GM19438 (cell line): ENCODE results near the gene DOK4.
A peak's percentile ranks its signal among the peaks of the same experiment; 100 is the strongest.

Source experiments
- ATAC-seq: cut with Tn5 transposase; IDR thresholded peaks from one replicate; pipeline ENCODE4 v1.9.1; 2021; ENCODE audit warnings: low read depth; ENCODE audit not compliant: unreplicated experiment

DOK4 gene

GRCh38 chr16:57485916-57486857, at the start of gene DOK4:
Gene DOK4 (minus strand): TSS chr16:57486493. CDS start chr16:57479507, 6,986 bp downstream.
- peak; percentile 92 for ATAC-seq

- ATAC-seq: peak; percentile 71
Measured at GRCh38 chr16:57535680-57536305, 49.5 kb upstream of the DOK4 start.

GRCh38 chr16:57534881-57535658, 48.8 kb upstream of the DOK4 start:
- no peak for ATAC-seq

GRCh38 chr16:57534337-57534880, 48.1 kb upstream of the DOK4 start:
- no peak for ATAC-seq

- ATAC-seq: no peak
Measured at GRCh38 chr16:57533431-57534336, 47.4 kb upstream of the DOK4 start.

- no peak for ATAC-seq
Measured at GRCh38 chr16:57532266-57532625, 46.0 kb upstream of the DOK4 start.

GRCh38 chr16:57531635-57532265, 45.5 kb upstream of the DOK4 start:
- no peak for ATAC-seq

GRCh38 chr16:57531253-57531575, 44.9 kb upstream of the DOK4 start:
- ATAC-seq: no peak

- ATAC-seq: no peak
Measured at GRCh38 chr16:57530522-57531252, 44.4 kb upstream of the DOK4 start.

GRCh38 chr16:57530104-57530521, 43.8 kb upstream of the DOK4 start:
- ATAC-seq: peak; percentile 57

GRCh38 chr16:57529391-57530103, 43.3 kb upstream of the DOK4 start:
- no peak for ATAC-seq

GRCh38 chr16:57528499-57529390, 42.5 kb upstream of the DOK4 start:
- ATAC-seq: no peak

GRCh38 chr16:57527610-57528360, 41.5 kb upstream of the DOK4 start:
- no peak for ATAC-seq

GRCh38 chr16:57527027-57527426, 40.7 kb upstream of the DOK4 start:
- ATAC-seq: no peak

GRCh38 chr16:57526498-57526897, 40.2 kb upstream of the DOK4 start:
- ATAC-seq: no peak

- no peak for ATAC-seq
Measured at GRCh38 chr16:57525761-57526160, 39.5 kb upstream of the DOK4 start.

- ATAC-seq: no peak
Measured at GRCh38 chr16:57522960-57523359, 36.7 kb upstream of the DOK4 start.
